ENCODE data around the gene XPO6. TPM values are rescaled to one million over a fixed set of nuclear protein-coding genes. Genes with fewer than 3 reads are reported as not detected.

XPO6 gene
- total and polyA plus RNA-seq, 8 donors, result 75.7 to 155 (median 80.1) TPM

DNA sequence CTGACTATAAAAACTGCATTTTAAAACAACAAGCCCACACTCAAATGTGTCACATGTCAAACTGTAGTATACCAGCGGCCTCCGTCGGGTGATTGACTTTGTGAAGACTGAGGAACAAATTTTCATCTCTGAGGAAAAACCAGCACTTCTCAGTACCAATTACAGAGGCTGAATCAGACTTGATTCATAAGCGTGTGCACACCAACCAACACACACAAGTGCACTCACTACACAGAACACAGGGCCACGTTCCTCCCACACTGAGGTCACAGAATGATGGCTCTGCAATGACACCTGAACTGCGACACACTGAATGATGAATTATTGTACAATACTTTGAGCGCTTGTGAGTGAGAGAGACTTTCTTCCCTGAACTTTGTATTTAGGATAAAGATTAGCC lies 29.6 kb downstream of the XPO6 start:
- H3K9me3 ChIP-seq, result no peaks in the 10 kb centered on the region
- H3K27ac ChIP-seq, result peak overlapping the region; percentile 14 to 86
- H3K27me3 ChIP-seq, result no peaks in the 10 kb centered on the region
- intact Hi-C loops (cut with DNase I), result no loop called here
- TF ChIP-seq, protein P1, sequence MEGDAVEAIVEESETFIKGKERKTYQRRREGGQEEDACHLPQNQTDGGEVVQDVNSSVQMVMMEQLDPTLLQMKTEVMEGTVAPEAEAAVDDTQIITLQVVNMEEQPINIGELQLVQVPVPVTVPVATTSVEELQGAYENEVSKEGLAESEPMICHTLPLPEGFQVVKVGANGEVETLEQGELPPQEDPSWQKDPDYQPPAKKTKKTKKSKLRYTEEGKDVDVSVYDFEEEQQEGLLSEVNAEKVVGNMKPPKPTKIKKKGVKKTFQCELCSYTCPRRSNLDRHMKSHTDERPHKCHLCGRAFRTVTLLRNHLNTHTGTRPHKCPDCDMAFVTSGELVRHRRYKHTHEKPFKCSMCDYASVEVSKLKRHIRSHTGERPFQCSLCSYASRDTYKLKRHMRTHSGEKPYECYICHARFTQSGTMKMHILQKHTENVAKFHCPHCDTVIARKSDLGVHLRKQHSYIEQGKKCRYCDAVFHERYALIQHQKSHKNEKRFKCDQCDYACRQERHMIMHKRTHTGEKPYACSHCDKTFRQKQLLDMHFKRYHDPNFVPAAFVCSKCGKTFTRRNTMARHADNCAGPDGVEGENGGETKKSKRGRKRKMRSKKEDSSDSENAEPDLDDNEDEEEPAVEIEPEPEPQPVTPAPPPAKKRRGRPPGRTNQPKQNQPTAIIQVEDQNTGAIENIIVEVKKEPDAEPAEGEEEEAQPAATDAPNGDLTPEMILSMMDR (IDR thresholded peaks at IDR 0.05), result no peak
- peaks cover 0 to 16% of the 10 kb centered on the region in 2 donors for H3K36me3 ChIP-seq
- ATAC-seq (no peak), DNase-seq (no peak)
- no peak overlapping the region for H3K4me3 ChIP-seq
- H3K4me1 ChIP-seq, result peaks cover 16 to 57% of the 10 kb centered on the region in 2 donors

DNA sequence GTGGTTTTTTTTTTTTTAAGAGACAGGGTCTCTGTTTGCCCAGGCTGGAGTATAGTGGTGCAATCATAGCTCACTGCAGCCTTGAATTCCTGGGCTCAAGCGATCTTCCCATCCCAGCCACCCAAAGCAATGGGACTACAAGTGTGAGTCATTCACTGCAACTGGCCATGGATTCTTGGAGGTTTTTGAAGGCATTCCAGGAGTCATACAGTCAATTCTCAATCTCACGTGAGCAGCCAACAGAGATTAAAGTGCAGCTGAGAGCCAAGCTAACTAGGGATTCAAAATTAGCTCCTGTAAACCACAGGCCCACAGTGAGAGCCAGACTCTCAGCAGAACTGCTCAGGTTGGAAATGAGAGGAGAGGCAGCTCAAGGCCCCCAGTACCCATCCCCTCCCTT lies 30.2 kb downstream of the XPO6 start:
- peak; percentile 90 for ATAC-seq
- H3K4me3 ChIP-seq, result no peak overlapping the region
- no peaks in the 10 kb centered on the region for H3K27me3 ChIP-seq
- TF ChIP-seq, protein P1 (IDR thresholded peaks at IDR 0.05), result no peak
- H3K9me3 ChIP-seq, result no peaks in the 10 kb centered on the region
- DNase-seq, result no peak
- peaks cover 0 to 22% of the 10 kb centered on the region in 2 donors for H3K36me3 ChIP-seq
- intact Hi-C loops (cut with DNase I), result no loop called here
- H3K27ac ChIP-seq, result peak overlapping the region; percentile 14 to 86
- peaks cover 16 to 50% of the 10 kb centered on the region in 2 donors for H3K4me1 ChIP-seq

DNA sequence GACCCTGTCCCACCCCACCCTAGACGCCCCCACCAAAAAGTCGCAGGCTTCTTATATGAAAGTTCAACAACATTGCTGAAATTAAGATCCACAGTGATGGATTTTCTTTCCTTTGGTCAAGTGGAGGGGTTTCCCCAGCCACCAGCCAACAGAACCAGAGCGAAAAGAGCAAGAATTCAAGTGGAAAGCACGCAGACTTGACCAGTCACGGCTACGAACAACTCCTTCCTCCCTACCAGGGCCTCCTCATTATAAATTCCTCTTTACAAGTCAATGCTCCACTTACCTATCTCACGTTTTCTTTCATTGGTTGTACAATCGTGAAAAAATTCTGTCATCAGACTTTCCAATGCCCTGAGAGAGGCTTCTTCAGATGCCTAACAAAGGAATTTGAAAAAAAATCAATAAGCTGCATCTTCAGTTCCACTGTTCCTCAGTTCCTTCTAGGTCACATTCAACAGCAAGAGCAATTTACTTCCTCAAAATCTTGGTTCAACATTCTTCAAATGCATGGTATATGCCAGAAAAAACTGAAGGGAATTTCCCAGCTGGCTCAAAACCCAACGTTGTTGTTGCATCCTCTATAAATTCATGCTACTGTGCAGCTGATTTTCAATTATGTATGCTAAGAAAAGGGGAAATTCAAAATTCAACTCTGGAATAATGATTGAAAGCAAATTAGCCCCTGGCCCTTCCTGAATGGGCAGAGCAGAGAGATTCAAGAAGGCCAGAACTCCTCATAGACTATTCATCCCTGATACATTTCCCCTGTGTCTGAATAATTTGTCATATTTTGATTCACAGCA lies 30.9 kb downstream of the XPO6 start:
- DNase-seq (peak in 1 of 4 donors; percentile 20), ATAC-seq (peak; percentile 56)
- Histone ChIP-seq H3K27me3 (no peaks in the 10 kb centered on the region), H3K4me1 (peaks cover 16 to 53% of the 10 kb centered on the region in 2 donors), H3K36me3 (peaks cover 0 to 29% of the 10 kb centered on the region in 2 donors), H3K27ac (peak overlapping the region; percentile 14 to 86), H3K4me3 (no peak overlapping the region), H3K9me3 (no peaks in the 10 kb centered on the region)
- intact Hi-C loops (cut with DNase I), result no loop called here
- TF ChIP-seq, protein P1 (IDR thresholded peaks at IDR 0.05), result no peak

DNA sequence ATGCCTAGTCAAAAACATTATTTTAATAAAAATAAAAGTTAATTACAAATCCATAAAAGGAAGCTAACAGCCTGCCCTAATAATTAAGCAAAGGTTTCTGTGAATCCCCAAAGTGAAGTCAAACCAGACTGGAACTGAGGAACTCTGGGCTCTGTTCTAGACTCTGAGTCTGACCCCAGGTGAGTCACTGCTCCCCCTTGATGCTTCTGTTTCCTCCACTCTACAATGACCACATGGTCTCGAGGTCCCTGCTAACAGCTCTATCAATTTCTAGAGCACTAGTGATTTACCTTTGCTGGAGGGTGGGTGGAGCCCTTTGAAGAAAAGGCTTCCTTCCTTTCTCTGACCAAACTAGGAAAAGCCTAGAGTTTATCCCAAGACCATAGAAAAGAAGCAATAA lies 32.4 kb downstream of the XPO6 start:
- Histone ChIP-seq H3K4me3 (no peak overlapping the region), H3K4me1 (peaks cover 16 to 63% of the 10 kb centered on the region in 2 donors), H3K27ac (peak overlapping the region in 1 of 2 donors; percentile 86), H3K9me3 (no peaks in the 10 kb centered on the region), H3K36me3 (peaks cover 0 to 42% of the 10 kb centered on the region in 2 donors), H3K27me3 (no peaks in the 10 kb centered on the region)
- TF ChIP-seq, protein P1 (IDR thresholded peaks at IDR 0.05), result no peak
- DNase-seq (no peak), ATAC-seq (no peak)
- intact Hi-C loops (cut with DNase I), result no loop called here

DNA sequence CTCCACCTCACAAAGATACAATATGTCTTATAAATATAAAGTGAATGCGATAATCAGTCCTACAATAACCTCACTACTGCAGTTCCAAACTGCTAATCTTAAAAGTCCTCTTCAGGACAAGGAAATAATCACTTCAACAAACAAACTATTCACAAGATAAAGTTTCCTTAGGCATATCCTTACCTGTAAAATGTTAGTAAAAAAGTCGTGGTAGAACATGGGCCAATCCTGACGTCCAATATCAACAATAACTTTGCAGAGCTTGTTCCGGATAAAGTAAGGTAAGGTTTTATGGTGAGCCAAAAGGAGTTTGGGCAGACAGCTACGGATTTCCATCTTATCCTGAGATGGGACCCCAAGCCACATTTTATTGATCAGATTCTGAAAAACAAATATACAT lies 36.0 kb downstream of the XPO6 start:
- Histone ChIP-seq H3K36me3 (peaks cover 0 to 65% of the 10 kb centered on the region in 2 donors), H3K9me3 (no peaks in the 10 kb centered on the region), H3K27ac (no peak overlapping the region), H3K4me1 (peaks cover 4 to 32% of the 10 kb centered on the region in 2 donors), H3K4me3 (no peak overlapping the region), H3K27me3 (no peaks in the 10 kb centered on the region)
- ATAC-seq, result peak; percentile 41
- intact Hi-C loops (cut with DNase I), result no loop called here
- no peak for DNase-seq
- TF ChIP-seq, protein P1 (IDR thresholded peaks at IDR 0.05), result no peak
